ENCODE measurements around the gene FAM81B.
"Not testable (repeated sequence)": the region's sequence is repeated elsewhere in the genome, so short reads cannot be mapped to it uniquely, and the experiment has no call there.

FAM81B gene

GRCh38 chr5:95369782-95370181, 21.4 kb upstream of the FAM81B start:
- Histone ChIP-seq H3K27ac (ENCODE audit: low read depth in 2 of 2, low read length in 2 of 2) (no peak overlapping the region), H3K36me3 (ENCODE audit: control insufficient read depth in 2 of 2, insufficient read depth in 2 of 2, low read length in 2 of 2) (no peaks in the 10 kb centered on the region), H3K4me3 (ENCODE audit: low read length in 2 of 2) (no peak overlapping the region), H3K27me3 (ENCODE audit: control insufficient read depth in 2 of 2, insufficient read depth in 2 of 2, low read length in 2 of 2) (no peaks in the 10 kb centered on the region), H3K9ac (ENCODE audit: low read depth in 1 of 2, low read length in 2 of 2) (no peak overlapping the region), H3K9me3 (ENCODE audit: control insufficient read depth in 2 of 2, low read length in 2 of 2) (no peaks in the 10 kb centered on the region), H3K4me1 (ENCODE audit: control insufficient read depth in 2 of 2, insufficient read depth in 2 of 2, low read length in 2 of 2) (no peaks in the 10 kb centered on the region)

- no peaks in the 10 kb centered on the region for H3K27me3 ChIP-seq (ENCODE audit: control insufficient read depth in 2 of 2, insufficient read depth in 2 of 2, low read length in 2 of 2)
- H3K9ac ChIP-seq (ENCODE audit: low read depth in 1 of 2, low read length in 2 of 2): no peak overlapping the region
- H3K9me3 ChIP-seq (ENCODE audit: control insufficient read depth in 2 of 2, low read length in 2 of 2): no peaks in the 10 kb centered on the region
- H3K4me1 ChIP-seq (ENCODE audit: control insufficient read depth in 2 of 2, insufficient read depth in 2 of 2, low read length in 2 of 2): no peaks in the 10 kb centered on the region
- H3K27ac ChIP-seq (ENCODE audit: low read depth in 2 of 2, low read length in 2 of 2): no peak overlapping the region
- no peaks in the 10 kb centered on the region for H3K36me3 ChIP-seq (ENCODE audit: control insufficient read depth in 2 of 2, insufficient read depth in 2 of 2, low read length in 2 of 2)
- no peak overlapping the region for H3K4me3 ChIP-seq (ENCODE audit: low read length in 2 of 2)
Measured at GRCh38 chr5:95374061-95374460, 17.1 kb upstream of the FAM81B start.

GRCh38 chr5:95375591-95375990, 15.6 kb upstream of the FAM81B start:
- Histone ChIP-seq H3K36me3 (ENCODE audit: control insufficient read depth in 2 of 2, insufficient read depth in 2 of 2, low read length in 2 of 2) (no peaks in the 10 kb centered on the region), H3K27ac (ENCODE audit: low read depth in 2 of 2, low read length in 2 of 2) (no peak overlapping the region), H3K9me3 (ENCODE audit: control insufficient read depth in 2 of 2, low read length in 2 of 2) (no peaks in the 10 kb centered on the region), H3K9ac (ENCODE audit: low read depth in 1 of 2, low read length in 2 of 2) (no peak overlapping the region), H3K4me1 (ENCODE audit: control insufficient read depth in 2 of 2, insufficient read depth in 2 of 2, low read length in 2 of 2) (no peaks in the 10 kb centered on the region), H3K4me3 (ENCODE audit: low read length in 2 of 2) (no peak overlapping the region), H3K27me3 (ENCODE audit: control insufficient read depth in 2 of 2, insufficient read depth in 2 of 2, low read length in 2 of 2) (no peaks in the 10 kb centered on the region)

GRCh38 chr5:95379133-95379532, 12.0 kb upstream of the FAM81B start:
- Histone ChIP-seq H3K9me3 (ENCODE audit: control insufficient read depth in 2 of 2, low read length in 2 of 2) (no peaks in the 10 kb centered on the region), H3K36me3 (ENCODE audit: control insufficient read depth in 2 of 2, insufficient read depth in 2 of 2, low read length in 2 of 2) (no peaks in the 10 kb centered on the region), H3K27ac (ENCODE audit: low read depth in 2 of 2, low read length in 2 of 2) (no peak overlapping the region), H3K9ac (ENCODE audit: low read depth in 1 of 2, low read length in 2 of 2) (no peak overlapping the region), H3K4me1 (ENCODE audit: control insufficient read depth in 2 of 2, insufficient read depth in 2 of 2, low read length in 2 of 2) (no peaks in the 10 kb centered on the region), H3K4me3 (ENCODE audit: low read length in 2 of 2) (no peak overlapping the region), H3K27me3 (ENCODE audit: control insufficient read depth in 2 of 2, insufficient read depth in 2 of 2, low read length in 2 of 2) (no peaks in the 10 kb centered on the region)

GRCh38 chr5:95380103-95380628, 11.0 kb upstream of the FAM81B start:
- no peak overlapping the region for H3K27ac ChIP-seq (ENCODE audit: low read depth in 2 of 2, low read length in 2 of 2)
- no peaks in the 10 kb centered on the region for H3K36me3 ChIP-seq (ENCODE audit: control insufficient read depth in 2 of 2, insufficient read depth in 2 of 2, low read length in 2 of 2)
- no peaks in the 10 kb centered on the region for H3K27me3 ChIP-seq (ENCODE audit: control insufficient read depth in 2 of 2, insufficient read depth in 2 of 2, low read length in 2 of 2)
- no peaks in the 10 kb centered on the region for H3K9me3 ChIP-seq (ENCODE audit: control insufficient read depth in 2 of 2, low read length in 2 of 2)
- H3K4me1 ChIP-seq (ENCODE audit: control insufficient read depth in 2 of 2, insufficient read depth in 2 of 2, low read length in 2 of 2): no peaks in the 10 kb centered on the region
- H3K9ac ChIP-seq (ENCODE audit: low read depth in 1 of 2, low read length in 2 of 2): no peak overlapping the region
- H3K4me3 ChIP-seq (ENCODE audit: low read length in 2 of 2): no peak overlapping the region

GRCh38 chr5:95382801-95383200, 8.4 kb upstream of the FAM81B start:
- H3K27ac ChIP-seq (ENCODE audit: low read depth in 2 of 2, low read length in 2 of 2): no peak overlapping the region
- no peaks in the 10 kb centered on the region for H3K4me1 ChIP-seq (ENCODE audit: control insufficient read depth in 2 of 2, insufficient read depth in 2 of 2, low read length in 2 of 2)

GRCh38 chr5:95384485-95385213, 6.5 kb upstream of the FAM81B start:
- H3K4me3 ChIP-seq (ENCODE audit: low read length in 2 of 2): no peak overlapping the region
- no peaks in the 10 kb centered on the region for H3K4me1 ChIP-seq (ENCODE audit: control insufficient read depth in 2 of 2, insufficient read depth in 2 of 2, low read length in 2 of 2)
- no peaks in the 10 kb centered on the region for H3K36me3 ChIP-seq (ENCODE audit: control insufficient read depth in 2 of 2, insufficient read depth in 2 of 2, low read length in 2 of 2)
- H3K27ac ChIP-seq (ENCODE audit: low read depth in 2 of 2, low read length in 2 of 2): no peak overlapping the region
- no peaks in the 10 kb centered on the region for H3K9me3 ChIP-seq (ENCODE audit: control insufficient read depth in 2 of 2, low read length in 2 of 2)
- no peak overlapping the region for H3K9ac ChIP-seq (ENCODE audit: low read depth in 1 of 2, low read length in 2 of 2)
- no peaks in the 10 kb centered on the region for H3K27me3 ChIP-seq (ENCODE audit: control insufficient read depth in 2 of 2, insufficient read depth in 2 of 2, low read length in 2 of 2)

More at GRCh38 chr5:95382801-95383200, 8.4 kb upstream of the FAM81B start:
- Histone ChIP-seq H3K4me3 (ENCODE audit: low read length in 2 of 2) (no peak overlapping the region), H3K36me3 (ENCODE audit: control insufficient read depth in 2 of 2, insufficient read depth in 2 of 2, low read length in 2 of 2) (no peaks in the 10 kb centered on the region), H3K27me3 (ENCODE audit: control insufficient read depth in 2 of 2, insufficient read depth in 2 of 2, low read length in 2 of 2) (no peaks in the 10 kb centered on the region), H3K9me3 (ENCODE audit: control insufficient read depth in 2 of 2, low read length in 2 of 2) (no peaks in the 10 kb centered on the region), H3K9ac (ENCODE audit: low read depth in 1 of 2, low read length in 2 of 2) (no peak overlapping the region)

- H3K36me3 ChIP-seq (ENCODE audit: control insufficient read depth in 2 of 2, insufficient read depth in 2 of 2, low read length in 2 of 2): no peaks in the 10 kb centered on the region
- no peaks in the 10 kb centered on the region for H3K4me1 ChIP-seq (ENCODE audit: control insufficient read depth in 2 of 2, insufficient read depth in 2 of 2, low read length in 2 of 2)
- no peaks in the 10 kb centered on the region for H3K9me3 ChIP-seq (ENCODE audit: control insufficient read depth in 2 of 2, low read length in 2 of 2)
- no peaks in the 10 kb centered on the region for H3K27me3 ChIP-seq (ENCODE audit: control insufficient read depth in 2 of 2, insufficient read depth in 2 of 2, low read length in 2 of 2)
- H3K27ac ChIP-seq (ENCODE audit: low read depth in 2 of 2, low read length in 2 of 2): no peak overlapping the region
- no peak overlapping the region for H3K9ac ChIP-seq (ENCODE audit: low read depth in 1 of 2, low read length in 2 of 2)
- no peak overlapping the region for H3K4me3 ChIP-seq (ENCODE audit: low read length in 2 of 2)
Measured at GRCh38 chr5:95385334-95385733, 5.8 kb upstream of the FAM81B start.

- not testable (repeated sequence) for H3K9me3 ChIP-seq (ENCODE audit: control insufficient read depth in 2 of 2, low read length in 2 of 2); H3K9ac ChIP-seq (ENCODE audit: low read depth in 1 of 2, low read length in 2 of 2); H3K36me3 ChIP-seq (ENCODE audit: control insufficient read depth in 2 of 2, insufficient read depth in 2 of 2, low read length in 2 of 2); H3K4me3 ChIP-seq (ENCODE audit: low read length in 2 of 2); H3K27ac ChIP-seq (ENCODE audit: low read depth in 2 of 2, low read length in 2 of 2); H3K4me1 ChIP-seq (ENCODE audit: control insufficient read depth in 2 of 2, insufficient read depth in 2 of 2, low read length in 2 of 2); H3K27me3 ChIP-seq (ENCODE audit: control insufficient read depth in 2 of 2, insufficient read depth in 2 of 2, low read length in 2 of 2)
Measured at GRCh38 chr5:95391965-95392364, 799 bp downstream of the FAM81B start.

GRCh38 chr5:95392593-95393182, 1.5 kb downstream of the FAM81B start:
- Histone ChIP-seq H3K27ac (ENCODE audit: low read depth in 2 of 2, low read length in 2 of 2) (no peak overlapping the region), H3K4me3 (ENCODE audit: low read length in 2 of 2) (no peak overlapping the region), H3K27me3 (ENCODE audit: control insufficient read depth in 2 of 2, insufficient read depth in 2 of 2, low read length in 2 of 2) (no peaks in the 10 kb centered on the region), H3K9me3 (ENCODE audit: control insufficient read depth in 2 of 2, low read length in 2 of 2) (no peaks in the 10 kb centered on the region), H3K9ac (ENCODE audit: low read depth in 1 of 2, low read length in 2 of 2) (no peak overlapping the region), H3K4me1 (ENCODE audit: control insufficient read depth in 2 of 2, insufficient read depth in 2 of 2, low read length in 2 of 2) (no peaks in the 10 kb centered on the region), H3K36me3 (ENCODE audit: control insufficient read depth in 2 of 2, insufficient read depth in 2 of 2, low read length in 2 of 2) (no peaks in the 10 kb centered on the region)
